ENCODE measurements around the gene HLCS.
"Not testable (repeated sequence)": the region's sequence is repeated elsewhere in the genome, so short reads cannot be mapped to it uniquely, and the experiment has no call there.

The HLCS gene

DNA sequence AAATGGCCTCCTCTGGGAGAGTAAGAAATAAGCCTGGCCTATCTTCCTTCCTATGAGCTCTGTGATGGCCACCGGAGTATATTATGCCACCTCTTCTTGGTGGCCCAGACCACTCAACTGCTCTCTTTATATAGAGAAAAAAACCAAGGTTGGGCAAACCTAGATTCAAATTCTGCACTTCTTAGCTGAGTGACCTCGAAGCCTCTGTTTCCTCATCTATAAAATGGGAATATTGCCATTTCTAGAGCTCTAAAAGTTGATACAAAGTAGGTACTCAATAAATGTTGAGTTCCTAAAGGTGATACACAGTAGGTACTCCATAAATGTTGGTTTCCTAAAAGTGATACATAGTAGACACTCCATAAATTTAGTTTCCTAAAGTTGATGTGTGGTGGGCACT is 120.7 kb downstream of the HLCS start:
- no peak for DNase-seq

DNA sequence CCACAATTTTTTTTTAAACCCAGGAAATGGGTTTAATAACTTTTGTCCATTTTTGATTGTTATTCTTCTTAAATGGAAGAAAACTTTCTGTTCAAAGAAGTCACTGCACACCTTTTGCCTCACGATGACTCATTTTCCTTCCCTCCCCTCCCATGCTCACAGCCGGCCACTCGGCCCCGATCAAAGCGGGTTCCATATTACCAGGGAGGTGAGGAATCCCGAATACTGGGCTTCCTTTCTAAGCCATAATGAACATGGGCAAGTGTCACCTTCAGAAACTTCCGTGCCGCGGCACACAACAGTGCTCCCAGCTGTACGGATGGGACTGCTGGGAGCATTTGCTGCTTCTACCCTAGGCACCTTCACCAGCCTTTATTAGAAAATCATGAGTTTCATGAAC is 121.4 kb downstream of the HLCS start:
- no peak for DNase-seq

DNA sequence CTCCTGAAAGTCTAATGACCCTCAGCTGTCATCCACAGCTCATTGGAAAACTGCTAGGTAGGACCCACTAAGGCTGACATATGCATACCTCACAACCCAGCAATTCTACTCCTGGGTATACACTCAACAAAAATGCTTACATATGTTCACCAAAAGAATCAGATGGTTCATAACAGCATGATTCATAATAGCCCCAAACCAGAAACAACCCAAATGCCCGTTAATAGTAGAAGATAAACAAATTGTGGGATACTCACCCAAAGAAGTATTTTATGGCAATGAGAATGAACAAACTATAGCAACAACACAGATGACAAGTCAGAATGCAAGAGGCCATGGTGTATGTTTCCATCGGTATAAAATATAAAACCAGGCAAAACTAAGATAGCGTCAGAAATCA is 124.6 kb downstream of the HLCS start:
- no peak for DNase-seq

DNA sequence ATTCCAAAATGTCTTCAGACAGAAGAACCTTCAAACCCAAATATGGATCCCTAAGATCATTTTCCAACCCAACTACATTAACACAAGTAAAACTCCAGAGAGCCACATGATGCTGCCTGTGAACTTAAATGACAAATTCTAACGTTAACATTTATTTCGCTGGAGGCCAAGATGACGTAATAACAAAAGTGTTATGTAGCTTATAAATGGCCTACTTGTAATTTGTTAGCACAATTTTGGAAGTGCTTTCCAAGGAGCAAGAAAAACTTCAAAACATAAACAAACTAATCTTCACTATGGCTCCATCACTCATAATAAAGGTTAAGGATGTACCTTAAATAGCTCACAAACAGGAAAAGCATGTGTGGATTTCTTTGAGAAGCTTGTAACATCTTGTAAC is 126.7 kb downstream of the HLCS start:
- no peak for DNase-seq

DNA sequence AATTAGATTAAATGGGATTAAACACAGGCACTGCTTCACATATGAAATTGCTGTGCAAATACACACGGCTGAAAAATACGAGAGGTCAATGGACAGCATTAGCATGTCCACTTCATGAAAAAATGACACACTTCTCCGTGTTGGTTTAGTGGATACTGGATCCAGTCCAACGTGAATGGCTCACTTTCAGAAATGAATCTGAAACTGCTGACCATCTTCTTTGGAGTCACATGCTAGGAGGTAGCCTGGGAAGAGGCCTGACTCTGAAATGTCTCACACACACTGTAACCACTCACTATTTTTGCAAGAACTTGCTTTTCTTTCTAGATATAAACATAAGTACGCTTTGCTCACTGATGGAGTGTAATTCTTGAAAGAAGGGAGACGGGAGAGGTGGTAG is 127.3 kb downstream of the HLCS start:
- peak; percentile 68 for DNase-seq

DNA sequence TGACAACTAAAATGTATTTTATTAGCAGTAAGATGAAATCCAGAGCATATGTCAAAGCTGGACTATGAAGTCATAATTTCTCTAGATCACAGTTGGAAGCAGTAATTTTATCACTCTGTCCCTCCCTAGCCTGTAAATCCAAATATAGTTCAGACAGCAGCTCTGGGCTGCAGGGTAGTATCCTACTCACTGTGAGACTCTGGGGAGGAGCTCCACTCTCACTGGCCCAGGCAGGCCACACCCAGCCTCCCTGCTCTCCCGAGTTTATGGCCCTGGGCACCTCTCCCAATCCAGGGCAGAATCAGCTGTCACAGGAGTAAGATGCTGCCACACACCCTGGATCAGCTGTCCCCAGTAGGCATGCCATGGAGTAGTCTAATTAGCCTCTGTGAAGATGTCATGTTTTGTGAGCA is 131.1 kb downstream of the HLCS start:
- DNase-seq = no peak

DNA sequence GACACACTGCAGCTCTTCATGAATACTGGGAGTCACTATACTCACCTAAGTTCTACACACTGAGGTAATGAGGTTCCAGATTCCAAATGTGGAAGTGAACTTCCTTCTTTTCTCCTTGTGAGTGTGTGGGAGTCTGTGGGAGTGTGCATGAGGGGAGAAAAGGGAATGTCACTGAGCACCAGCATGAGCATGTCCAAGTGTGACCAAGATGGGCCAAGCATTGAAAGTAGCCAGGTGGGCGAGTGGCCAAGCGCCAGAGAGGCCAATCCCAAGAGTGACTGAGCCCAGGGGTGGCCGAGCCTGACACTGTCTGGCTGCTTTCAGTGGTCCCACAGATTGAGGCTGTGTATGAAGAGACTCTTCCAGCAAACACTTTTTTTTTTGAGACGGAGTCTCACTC is 132.3 kb downstream of the HLCS start:
- no peak for DNase-seq

DNA sequence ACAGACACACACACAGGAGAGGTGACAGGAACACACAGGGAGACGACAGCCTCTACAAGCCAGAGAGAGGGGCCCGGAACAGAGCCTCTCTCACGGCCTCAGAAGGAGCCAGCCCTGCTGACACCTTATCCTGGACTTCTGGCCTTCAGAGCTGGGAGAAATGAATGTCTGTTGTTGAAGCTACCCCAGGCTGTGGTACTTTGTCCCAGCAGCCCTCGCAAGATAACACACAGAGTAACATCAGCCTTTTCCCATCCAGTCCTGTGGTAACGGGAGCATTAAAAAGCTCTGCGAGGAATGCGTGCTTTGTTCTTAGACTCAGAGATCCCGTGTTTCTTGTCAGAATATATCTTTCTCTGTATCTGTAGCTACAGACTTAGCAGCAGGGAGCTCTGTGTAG is 136.4 kb downstream of the HLCS start:
- DNase-seq = no peak

DNA sequence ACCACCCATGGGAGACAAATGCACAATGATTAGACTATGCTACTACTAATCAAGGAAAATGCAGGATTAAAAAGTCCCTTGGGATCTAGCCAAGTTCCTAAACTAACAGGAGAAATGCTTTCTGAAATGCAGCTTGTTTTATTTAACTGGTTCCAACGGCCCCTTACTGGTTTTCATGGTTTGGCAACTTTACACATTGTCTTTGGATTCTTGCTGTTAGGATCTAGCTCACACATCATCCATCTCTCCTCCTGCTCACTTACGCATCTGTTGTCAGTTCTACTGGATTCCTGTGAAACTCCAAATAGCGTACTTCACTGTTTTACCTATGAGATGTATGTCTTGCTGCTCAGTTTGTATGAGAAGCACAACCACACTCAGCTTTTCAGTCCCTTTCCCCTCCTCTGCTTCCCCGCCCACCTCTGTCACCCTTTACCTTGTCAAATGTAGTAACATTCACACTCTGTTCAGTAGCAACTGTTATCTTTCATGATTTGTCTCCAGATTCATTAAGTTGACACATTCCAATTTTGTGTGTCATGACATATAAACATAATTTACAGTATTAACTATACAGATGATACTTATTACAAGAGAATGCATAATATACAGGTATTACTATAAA is 137.5 kb downstream of the HLCS start:
- DNase-seq = no peak

DNA sequence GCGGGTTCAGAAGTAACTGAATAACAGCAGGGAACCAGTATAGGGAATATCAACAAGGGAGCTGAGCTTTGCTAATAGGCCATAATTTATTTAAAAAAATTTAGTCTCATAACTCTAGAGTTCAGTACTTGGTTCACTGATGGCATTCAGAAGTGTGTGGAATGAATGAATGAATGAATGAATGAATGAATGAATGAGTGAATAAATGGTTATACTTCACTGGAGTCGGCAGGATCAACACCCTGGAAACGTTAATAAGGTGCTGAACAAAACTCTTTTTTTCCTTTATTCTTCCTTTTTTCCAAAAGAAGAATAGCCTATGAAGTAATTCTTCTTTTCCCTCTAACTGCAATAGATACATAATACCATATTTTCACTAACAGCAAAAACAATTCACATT is 138.3 kb downstream of the HLCS start:
- no peak for DNase-seq

DNA sequence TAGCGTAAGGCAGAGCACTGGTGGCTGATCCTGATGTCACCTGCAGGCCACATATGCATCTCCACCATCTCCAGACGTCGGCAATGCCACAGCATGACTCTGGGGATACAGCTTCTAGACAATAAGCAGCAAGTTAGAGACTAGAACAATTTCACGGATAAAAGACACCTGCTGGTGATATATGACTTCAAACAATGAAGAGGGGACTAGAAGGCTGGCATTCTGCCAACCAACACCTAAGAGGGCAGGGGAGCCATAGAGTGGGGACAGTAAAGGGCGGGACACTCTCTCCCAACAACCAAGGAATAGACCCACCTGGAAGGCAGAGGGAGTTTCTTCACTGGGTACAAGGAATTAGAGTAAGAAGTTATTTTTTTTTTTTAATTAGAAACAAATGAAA is 140.8 kb downstream of the HLCS start:
- DNase-seq = no peak

DNA sequence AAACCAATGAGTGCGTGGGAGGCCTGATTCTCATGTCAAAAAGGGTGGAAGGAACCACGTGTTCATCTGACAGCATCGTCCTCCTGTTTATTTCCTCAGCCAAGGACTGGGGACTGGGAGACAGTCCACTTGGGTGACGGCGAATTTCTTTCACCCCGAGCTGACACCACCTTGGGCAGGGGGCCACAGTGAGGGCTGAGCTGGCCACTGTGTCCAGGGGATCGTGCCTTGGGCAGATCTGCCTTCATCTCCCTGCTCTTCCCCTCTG is 145.5 kb downstream of the HLCS start:
- no peak for DNase-seq

DNA sequence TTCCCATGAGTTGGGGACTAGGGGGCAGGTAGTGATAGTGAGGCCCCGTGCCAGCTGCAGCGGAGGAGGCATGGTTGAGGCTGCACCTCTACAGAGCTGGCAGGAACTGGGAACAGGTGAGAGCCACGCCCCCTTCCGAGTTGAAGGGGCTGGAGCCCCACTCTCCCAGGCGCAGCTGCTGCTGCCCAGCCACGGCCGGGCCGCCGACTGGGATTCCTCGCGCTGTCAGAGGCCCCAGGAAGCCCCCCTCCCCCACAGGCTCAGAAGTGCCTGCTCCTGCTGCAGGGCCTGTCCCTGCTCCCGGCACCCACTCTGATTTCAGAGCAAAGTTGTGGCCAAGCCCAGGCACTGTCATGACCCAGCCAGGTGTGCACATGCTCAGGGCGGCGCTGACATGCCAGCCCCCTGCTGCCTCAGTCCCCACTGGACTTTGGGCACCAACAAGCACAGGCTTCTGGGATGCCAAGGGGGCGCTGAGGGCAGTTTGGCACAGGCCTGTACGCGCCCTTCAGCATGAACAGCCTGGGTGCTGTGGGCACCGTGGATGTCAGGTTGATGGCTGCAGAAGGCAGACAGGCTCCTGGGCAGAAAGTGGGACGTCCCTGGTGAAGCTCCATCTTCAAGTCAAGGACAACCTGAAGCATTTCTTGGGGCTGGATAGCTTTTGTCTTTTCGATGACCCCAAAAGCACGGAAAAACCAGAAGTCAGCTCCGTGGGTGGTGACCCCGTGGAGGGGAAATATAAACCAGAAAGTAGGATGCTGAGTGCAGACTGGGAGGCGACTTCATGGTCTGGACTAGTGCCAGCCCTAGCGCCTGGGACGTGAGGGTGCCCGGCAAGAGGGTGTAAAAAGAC is 146.1 kb downstream of the HLCS start:
- no peak for DNase-seq

DNA sequence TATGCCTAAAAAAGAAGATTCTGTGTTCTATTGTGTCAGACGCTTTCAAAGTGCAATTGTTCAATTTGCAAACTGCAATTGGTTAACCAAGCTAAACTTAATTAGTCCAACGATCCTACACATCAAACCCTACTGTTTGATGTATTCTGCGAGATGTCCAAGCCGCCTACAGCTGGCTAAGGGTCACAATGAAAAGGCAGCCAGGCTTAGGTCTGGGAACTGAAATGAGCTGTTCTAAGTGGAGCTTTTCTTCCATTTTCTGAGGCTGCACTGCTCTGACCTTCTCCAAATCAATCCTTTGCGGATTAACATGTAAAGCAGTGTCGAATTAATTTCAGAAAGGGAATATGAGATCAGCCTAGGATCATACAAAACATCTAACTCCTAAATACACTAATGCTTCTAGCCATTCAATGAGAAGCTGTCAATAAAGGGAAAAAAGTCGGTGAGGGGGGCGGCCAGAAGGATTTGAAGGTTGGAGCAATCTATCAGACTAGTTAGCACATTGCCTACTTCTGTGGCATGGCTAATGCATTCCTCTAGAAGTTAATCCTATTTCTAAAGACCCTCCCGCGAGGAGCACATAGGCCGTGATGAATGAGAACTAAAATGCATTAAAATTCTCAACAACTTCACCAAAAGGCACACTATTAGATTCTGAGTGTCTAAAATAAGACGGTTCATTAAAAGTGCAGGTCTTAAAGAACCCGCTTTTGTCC is 148.6 kb downstream of the HLCS start:
- no peak for DNase-seq

DNA sequence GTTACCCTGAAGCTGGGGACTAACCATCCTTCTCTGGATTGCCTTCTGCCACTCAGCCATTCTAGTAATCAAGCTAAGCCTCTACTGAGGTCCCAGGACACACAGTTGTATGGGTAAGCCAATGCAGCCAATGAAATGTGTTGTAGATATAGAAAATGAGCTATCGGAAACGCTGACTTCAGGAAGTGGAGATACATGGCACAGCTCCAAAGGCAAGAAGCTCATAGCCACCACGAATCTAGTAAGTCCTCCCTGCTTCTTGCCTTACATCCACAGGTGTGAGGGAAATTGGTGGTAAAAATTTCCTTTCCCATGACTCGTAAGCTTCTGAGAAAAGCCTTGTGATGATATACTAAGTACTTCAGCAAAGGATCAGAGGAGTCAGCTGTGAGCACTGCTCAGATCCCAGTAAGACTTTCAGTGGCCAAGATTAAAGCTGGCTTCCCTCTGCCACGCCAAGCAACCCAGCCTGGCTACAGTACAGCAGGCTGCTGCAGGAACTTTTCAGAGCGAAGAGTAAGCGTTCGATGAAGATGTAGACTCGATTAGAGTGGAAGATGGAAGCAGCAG is 149.8 kb downstream of the HLCS start:
- no peak for DNase-seq

DNA sequence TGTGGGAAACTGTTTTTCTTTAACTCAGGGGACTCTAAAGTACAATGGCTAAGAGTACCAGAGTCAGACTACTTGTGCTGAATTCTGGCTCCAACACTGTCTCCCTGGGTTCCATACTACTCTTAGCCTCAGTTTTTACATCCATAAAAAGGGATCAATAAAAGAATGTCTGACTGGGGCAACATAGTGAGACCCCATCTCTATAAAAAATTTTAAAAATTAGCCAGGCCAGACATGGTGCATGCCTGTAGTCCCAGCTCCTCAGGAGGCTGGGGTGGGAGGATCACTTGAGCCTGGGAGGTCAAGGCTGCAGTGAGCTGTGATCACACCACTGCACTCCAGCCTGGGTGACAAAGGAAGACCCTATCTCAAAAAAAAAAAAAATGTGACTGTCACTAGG is 150.4 kb downstream of the HLCS start:
- not testable (repeated sequence) for DNase-seq

DNA sequence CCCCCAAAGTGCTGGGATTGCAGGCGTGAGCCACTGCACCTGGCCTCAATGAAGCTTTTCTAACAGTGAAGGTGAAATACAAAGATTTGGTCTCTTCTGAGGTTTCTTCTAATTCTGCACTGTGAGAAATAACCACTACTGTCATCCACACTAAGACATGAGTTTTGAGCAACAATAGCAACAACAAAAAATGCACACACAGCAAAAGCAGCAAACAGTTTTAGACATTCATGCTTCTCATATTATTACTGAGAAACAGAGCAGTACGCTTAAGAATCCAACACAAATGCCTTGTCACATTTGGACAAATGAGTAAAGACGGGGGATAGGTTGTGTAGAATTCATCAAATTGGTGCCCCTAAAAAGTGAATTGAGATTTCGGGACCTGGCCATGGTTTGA is 151.2 kb downstream of the HLCS start:
- no peak for DNase-seq

DNA sequence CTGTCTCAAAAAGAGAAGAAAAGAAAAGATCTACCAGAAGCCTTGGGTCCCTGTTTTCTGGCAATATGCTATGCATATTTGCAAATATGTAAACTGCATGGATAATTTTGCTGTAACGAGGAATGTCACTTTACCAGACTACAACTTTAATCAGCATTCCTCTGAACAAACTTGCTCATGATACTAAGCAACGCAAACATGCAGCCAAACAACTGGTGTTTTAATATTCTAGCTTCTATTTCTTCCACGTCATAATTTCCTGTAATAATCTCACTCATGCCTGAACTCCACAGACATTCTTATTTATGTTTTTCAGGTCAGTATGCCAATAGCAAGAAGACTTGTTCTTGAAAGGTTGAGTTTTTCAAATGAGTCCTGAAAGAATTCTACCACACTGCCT is 153.4 kb downstream of the HLCS start:
- DNase-seq = no peak

DNA sequence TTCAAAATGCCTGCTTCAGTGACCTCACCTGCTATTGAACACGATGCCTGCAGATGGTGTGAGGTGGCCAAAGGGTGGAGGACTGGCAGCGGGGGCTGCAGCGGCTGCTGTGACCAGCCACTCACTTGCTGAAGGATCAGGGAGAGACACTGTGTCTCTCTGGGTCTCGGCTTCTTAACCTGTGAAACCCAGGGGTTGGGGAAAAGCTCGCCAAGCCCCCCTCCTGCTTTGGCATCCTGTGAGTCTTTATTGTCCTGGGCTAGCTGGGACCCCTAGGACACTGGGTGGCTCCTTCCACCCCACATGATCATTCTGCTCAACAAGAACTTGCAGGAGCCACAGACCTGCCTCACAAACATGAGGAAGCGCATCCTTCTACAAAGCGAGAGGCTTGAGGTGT is 154.7 kb downstream of the HLCS start:
- DNase-seq = no peak

DNA sequence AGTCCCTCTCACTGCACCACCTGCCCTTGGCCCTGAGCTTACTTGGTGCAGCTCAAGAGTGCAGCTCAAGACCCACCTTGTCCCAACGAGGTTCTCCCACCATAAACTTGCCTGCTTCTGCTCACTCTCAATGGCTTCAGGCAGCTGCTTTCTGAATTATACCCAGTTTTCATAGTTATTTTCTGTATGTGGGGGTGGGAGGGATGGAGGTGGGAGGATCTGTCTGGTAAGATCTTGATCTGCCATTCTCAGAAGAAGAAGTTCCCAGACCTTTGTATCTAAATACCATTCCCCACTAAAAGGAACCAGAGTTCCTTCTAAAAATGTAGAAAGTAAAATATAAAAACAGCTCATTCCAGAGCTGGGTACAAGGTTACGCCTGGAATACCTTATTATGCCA is 156.0 kb downstream of the HLCS start:
- no peak for DNase-seq

DNA sequence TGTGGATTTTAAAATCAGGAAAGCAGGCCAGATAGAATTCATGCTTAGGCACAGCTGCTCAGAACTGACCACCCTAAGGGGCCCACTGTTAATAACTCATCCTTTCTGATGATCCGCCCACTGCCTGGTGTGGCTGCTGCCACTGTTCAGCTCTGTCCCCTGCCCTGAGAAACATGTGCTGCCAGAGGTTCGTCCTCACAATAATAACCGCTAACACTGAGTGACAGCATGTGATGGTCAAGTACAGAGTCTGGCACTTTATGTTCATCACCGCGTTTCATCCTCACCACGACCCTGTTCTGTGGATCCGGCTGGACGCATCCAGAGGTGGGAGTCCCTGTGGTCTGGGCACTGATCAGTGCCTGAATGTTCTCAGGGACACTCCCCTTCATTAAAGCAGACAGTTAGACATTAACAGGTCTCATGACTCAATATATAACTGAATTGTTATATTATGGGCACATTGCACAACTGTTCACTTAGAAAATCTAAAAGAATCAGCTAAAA is 159.0 kb downstream of the HLCS start:
- DNase-seq = no peak

DNA sequence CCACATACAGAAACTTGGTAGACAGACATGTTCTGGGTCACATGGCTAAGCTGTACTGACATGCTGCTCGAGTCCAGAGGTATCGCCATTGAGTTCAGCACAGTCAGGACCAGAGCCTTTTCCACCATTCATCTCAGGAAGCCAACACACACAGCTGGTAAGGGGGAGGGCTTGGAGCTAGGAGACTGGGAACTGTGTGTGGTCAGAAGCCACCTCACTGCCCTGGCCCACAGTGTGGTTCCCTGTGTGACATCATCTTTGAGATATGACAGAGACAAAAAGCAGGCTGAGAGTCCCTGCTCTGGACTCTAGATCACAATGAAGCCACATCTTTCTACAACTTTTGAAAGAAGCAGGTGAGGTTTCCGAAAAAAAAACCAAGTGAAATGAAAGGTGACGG is 160.4 kb downstream of the HLCS start:
- DNase-seq = no peak

DNA sequence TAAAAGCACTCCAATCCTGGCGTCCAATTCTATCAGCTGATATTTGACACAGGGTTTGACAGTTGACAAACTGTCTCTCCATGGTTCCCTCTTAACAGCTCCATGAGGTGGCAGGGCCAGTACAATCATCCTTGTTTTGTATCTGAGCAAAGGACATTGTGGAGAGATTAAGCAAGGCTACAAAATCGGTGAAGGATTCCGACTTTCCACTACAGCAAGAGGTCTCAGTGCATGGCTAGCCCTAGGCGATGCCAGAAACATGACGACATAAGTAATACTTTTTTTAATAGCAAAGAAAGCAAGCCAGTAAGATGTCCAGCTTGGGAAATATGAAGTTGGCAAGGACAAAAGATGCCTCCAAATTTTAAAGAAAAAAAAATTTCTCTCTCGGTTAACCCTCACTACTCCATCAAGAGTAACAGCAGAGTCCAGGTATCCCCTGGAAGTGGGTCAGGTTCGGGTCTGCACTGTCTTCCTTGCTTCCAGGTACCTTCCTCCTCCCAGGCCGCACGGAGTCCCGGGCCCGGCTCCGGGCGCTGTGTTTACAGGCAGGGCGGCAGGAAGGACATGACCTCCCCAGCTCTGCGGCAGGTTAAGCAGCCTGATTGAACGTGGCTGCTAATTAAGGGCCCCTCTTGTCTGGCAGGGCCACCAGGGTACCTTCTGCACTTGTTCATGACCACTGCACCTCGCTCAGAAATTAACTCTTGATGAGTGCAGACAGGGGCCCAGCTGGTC is 161.4 kb downstream of the HLCS start:
- no peak for DNase-seq
